ENCODE measurements around the gene SAP25.
"Not testable (repeated sequence)": the region's sequence is repeated elsewhere in the genome, so short reads cannot be mapped to it uniquely, and the experiment has no call there.

Gene SAP25

DNA sequence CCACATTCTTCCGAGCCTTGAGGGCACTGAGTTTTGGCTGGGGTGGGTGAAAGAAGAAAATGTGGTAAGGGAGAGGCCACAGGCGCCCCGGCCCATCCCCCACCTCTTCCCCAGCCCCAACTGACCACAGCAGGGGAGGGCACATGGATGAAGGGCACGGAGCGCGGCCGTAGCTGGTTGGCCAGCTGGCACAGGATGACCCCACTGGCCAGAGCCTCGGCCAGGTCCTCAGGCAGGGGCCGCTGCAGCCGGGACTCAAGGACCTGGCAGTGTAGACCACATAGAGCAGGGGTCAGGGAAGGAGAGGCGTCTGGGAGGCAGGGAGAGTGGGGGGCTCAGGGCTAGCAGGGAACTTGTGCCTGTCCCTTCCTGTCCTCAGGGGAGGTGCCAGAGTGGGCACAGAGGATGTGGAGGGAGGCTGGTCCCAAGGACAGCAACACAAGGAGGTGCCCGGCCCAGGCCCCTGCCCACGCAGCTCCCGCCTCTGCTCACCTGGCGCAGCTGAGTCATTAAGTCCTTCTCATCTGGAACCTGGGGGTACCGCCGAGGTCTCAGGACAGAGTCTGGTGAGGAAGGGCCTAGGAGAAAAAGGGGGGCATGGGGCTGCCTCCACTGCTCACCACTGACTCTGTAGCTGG lies 2.2 kb upstream of the SAP25 start:
- no peak for DNase-seq (ENCODE audit: low spot score)

DNA sequence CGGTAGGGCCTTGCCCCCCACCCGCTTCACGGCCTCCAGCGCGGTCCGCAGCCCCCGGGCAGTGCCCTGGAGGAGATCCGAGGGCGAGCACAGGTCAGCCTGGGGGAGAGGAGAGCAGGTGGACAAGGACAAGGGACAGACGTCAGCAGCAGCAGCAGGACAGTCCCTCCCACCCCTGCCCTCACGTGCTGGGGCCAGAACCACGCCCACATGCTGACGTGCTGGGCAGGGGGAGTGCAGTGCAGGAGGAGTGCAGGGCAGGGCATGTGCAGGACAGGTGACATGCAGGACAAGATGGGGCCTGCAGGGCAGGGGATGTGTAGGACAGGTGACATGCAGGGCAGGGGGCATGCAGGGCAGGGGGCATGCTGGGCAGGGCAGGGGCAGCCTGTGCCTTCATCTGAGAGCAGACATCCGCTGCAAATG lies 1.5 kb upstream of the SAP25 start:
- DNase-seq (ENCODE audit: low spot score): no peak

DNA sequence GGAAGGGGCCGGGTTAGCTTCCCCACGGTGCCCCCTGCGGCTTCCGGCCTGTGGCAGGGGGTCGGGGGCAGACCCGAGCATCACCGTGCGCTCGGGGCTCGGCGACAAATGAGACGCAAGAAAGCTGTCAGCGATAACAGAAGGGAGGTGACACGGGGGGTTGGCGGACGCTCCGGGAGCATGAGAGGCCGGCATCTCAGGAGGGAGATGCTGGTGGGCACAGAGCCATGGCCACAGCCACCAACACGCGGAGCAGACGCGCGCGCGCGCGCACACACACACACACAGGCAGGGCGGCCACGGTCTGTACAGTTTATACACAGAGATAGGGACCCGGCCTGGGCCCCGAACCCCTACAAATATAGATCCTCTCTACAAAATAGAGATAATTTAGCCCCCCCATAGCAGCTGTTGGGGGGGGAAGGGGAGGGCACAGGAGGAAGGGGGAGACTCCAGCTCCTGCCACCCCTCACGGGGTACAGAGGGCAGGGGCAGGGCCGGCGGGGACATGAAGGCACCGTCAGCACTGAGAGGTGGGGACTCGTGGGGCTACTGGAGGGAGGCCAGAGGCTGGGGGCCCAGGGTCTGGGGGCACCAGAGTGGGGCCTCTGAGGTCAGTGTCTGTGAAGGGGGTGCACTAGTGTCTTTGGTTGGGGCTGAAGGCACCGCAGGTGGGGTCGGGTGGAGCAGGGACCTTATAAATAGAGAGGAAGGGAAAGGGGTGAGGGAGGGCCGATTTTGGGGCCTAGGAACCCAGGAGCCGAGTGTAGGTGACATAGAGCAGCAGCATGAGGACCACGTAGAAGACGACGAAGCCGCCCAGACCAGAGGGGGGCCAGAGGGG lies 884 bp upstream of the SAP25 start:
- DNase-seq (ENCODE audit: low spot score): no peak

DNA sequence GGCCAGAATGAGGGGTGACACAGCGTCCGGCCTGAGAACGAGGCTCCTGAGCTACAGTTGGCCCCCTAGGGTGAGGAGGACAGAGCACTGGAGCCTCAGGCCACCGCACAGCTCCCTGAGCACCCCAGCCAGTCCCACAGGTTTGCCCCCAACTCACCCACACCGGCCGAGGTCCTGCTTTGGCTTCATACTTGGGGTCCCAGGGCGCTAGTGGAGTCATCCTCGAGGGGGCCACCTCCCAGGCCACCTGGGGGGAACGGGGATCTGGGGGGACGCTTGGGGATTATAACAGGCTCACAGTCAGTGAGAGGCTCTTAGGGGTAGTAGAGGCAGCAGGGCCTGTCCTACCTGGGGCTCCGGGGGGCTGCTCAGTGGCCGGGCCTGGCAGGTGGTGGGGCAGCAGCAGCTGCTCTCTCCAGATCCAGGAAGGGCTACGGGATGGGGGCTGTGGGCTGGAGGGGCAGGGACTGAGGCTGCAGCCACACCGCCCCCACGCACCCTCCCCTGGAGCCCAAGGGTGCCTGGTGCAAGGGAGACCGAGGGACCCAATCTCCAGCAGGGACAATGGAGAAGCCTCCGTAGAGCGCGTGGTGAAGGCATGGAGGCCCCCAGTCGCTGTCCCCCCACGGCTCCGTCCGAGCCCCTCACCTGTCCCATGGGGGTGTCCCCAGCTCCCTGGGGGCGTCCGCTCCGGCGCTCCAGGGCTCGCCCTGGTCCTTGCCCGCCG lies 588 bp downstream of the SAP25 start:
- no peak for DNase-seq (ENCODE audit: low spot score)

DNA sequence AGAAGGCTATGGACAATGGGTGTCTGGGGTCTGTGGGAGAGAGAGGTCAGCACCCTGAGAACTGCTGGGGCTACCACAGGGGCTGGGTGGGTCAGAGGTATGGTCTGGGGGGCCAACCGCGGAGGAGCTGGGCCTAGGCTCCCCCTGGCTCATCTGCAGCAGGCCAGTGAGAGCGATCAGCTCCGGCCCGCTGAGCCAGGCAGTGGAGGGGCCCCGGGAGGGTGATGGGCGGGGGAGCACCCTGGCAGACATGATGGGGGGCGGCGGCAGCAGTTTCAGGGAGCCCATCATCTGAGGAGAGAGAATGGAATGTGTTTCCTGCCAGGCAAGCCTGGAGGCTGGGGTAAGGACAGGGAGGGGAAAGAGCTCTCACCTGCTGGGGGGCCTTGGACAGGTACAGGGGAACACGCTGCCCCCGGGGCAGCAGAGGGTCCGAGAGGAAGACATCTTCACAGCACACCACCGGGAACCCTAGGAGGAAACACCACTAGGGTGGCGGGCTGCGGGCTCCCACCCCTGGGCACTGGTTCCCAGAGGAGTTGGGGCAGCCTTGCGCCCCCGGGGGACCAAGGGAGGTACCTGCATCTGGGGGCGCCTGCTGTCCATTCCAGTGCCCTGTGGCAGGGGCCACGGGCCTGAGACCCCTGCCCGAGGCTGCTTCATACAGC lies 1.3 kb downstream of the SAP25 start:
- DNase-seq (ENCODE audit: low spot score): no peak

DNA sequence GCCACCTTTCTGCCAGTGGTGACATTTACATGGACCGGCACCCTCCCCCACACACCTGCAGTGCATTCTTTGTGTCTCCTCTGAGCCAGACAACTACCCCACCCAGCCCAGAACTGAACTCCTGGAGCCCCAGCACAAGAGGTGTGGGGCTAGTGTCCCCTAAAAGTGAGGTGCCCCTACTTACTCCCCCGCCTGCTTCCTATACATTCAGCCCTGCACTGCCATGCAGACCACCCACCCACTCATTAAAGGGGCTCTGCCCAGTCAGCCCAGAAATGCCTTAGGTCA lies 1.9 kb downstream of the SAP25 start:
- DNase-seq (ENCODE audit: low spot score): no peak

DNA sequence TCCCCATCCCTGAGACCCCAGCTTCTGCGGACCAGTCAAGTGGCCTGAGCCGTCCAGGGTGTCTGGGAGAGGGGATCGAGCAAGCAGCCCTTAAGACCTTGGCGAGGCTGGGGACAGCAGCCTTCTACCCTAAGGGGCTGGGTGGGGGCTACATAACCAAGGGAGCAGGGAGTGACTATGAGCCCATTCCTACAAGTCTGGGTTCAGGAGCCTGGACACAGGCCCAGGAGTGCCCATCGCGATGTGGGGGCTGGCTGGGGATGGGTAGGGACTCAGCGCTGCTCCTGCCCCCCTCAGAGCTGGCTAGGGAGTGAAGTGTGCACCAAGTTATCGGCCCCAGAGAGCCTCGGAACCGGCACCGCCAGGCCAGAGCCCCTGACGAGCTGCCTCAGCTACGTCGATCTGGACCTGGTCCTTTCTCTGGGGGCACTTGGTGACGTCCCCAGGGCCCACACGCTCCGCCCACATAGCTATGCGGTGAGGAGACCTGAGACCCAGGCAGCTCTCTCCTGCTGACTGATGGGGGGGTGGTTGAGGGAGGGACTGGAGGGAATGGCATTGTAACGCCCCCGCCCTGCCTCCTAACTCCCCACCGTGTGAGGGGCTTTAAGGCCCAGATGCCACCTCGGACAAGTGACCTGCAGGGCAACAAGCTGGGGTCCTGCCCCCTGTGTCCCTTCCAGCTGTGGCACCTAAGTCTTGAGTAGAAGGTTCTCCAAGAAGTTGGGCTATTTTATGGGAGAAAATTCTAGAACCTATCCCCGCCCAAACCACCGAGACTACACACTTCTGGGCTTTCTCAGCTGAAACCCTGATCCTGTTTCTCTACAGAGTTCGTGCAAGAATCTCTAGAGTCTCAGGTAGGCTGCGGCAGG lies 2.5 kb downstream of the SAP25 start:
- no peak for DNase-seq (ENCODE audit: low spot score)

DNA sequence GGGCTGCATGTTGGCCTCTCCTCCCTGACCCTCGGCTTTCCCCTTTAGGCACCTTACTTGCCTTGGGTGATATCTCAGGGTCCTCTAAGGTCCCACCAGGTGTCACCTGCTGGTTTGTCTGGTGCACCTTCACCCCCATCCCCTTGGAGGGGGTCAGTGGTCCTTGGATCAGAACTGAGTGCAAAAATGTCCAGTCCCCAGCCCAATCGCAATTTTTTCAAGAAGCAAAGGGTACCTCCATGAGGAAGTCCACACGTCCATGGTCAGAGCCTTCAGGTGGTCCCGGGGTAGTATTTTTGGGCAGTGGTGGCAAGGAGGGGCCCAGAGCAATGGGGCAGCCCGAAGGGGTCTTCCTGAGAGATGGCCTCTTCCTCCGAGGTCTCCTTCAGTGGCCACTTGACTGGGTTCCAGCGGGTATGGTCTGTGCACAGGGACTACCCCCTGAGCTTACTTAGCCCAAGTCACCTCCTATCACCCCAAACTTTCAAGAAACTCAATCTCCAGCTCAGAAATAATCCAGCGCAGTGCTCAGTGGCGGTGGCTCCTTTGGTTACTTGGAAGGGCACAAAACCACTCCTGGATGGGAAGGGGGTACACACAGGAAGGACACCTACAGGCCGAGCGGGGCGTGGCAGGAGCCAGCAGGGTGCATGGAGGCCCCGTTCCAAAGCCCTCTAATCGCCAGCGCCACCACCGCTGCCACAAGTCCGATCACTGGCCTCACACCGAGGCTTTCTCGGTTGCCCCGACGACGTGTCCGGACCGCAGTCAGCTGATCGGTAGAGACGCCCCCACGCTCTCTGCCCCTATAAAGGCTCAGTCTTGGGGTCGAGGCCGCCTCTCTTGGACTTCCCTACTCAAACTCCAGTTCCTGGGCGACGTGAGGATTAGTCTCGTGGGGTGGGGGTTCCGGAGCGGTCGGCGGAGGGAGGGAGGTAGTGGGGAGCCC lies 4.5 kb downstream of the SAP25 start:
- peak; percentile 74 for DNase-seq (ENCODE audit: low spot score)

DNA sequence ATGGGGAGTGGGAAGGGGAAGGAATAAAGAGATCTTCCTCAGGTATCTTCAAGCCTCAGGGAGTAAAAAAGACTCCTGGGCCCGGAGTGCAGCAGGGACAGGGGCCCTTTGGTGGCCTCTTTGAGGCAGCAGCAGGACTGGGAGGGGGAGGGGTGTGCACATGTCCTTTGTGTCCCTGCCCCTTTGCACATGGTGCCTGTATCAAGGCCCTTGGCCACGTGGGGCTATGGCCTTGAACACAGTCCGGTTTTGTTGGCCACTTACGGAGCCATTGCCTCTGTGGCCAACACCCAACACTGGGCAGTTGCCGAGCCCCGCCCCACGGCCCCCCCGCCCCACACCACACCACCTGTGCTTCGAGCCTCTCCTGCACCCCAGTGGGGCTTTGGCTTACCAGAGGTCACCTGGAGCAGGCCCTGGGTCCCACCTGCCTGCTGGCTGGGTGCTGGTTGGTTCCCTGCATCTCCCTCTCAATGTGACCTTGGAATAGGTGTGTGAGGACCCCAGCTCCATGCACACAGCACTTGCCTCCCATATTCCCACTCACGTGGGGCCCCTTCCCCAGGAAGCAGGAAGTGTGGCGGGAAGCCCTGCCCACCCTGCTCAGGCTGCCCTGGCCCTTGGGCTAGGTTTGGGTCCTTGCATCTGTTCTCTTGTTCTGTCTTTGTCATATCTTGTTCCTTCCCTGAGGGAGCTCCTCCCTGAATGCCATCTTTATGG lies 5.4 kb downstream of the SAP25 start:
- no peak for DNase-seq (ENCODE audit: low spot score)

DNA sequence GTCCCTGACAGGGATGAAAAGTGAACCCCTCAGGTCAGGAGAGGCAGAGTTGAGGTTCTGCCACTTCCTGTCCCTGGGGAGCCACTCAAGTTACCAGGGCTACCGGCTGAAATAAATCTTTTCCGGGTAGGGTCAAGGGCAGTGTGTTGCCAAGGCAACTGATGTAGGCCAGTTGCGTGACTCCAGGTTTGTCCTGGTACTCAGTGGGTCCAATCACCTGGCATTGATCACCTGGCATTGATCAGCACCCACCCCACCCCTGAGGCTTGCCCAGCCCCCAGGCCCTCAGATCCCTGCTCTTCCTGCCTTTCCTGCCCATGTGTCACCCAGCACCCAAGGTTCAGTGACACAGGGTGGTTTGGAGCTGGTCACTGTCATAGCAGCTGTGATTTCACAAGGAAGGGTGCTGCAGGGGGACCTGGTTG lies 5.9 kb downstream of the SAP25 start:
- DNase-seq (ENCODE audit: low spot score): no peak

DNA sequence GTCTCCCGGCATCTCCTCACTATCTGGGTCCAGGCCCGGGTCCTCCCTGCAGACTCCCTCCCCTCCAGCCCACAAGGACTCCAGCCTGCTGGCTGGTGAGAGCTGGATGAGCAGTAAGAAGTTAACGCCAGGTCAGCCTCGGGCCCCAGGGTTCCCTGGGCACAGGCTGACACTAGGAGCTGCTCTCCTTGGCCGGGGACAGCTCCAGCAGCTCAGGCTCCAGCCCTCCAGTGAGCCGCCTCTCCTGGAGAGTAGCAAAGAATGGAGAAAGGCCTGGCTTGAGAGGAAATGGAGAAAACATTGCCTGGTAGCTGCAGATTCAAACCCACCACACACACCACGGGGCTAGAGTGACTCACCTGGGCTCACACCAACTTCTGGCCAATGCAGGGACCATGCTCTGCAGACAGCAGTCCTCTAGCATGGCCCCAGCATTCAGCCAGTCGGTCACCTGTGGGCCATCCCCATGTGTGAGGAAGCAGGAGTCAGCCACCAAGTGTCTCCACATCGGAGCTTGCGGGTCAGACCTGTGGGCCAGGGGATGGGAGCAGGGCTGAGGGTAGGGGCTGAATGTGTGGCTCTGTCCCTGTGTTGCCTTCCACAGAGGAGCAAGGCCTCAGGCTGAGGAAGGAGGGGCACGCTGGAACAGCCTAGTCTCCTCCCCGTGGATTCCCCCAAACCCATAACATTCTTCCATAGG lies 6.5 kb downstream of the SAP25 start:
- DNase-seq (ENCODE audit: low spot score): no peak

DNA sequence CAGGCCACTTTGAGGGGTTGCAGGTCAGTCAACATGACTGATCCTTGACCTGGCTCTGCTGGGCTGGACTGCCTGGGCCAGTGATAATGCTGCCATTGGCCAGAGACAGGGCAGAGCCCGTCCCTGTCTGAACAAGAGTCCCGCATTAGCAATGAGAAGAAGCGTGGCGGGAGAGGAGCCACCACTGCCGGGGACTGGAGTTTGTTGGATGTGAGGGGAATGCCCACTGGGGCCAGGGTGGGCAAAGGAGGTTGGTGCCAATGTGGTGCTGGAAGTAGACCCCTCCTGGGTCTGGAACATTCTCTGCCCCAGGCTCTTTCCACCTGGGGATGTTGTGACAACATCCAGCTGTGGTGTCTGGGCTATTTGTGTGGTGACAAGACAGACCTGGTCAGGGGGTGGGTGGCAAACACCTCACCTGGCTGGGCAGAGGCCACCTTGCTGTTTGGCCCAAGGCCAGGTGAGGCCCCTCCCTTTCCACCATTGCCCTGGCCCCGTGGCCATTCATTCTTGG lies 7.6 kb downstream of the SAP25 start:
- DNase-seq (ENCODE audit: low spot score): no peak

DNA sequence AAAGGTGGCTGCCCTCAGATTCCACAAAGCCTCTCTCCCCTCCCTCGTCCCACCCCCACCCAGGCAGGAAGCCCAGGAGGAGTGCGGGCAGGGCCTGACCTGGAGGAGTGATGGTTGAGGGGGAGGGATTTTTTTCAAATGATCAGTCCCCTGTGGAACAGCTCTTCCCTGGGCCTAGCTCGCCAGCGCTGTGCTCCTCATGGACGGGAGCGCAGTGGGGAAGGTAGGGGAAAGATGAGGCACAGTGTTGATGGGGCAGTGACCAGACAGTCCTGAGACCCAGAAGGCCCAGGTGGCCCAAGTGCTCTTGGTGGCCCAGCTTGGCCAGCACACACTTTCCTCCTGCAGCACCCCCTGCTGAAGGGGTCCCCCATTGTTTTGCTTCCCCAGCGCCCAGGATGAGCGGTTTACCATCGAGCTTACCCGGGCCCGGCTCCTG lies 8.5 kb downstream of the SAP25 start:
- DNase-seq (ENCODE audit: low spot score): no peak

DNA sequence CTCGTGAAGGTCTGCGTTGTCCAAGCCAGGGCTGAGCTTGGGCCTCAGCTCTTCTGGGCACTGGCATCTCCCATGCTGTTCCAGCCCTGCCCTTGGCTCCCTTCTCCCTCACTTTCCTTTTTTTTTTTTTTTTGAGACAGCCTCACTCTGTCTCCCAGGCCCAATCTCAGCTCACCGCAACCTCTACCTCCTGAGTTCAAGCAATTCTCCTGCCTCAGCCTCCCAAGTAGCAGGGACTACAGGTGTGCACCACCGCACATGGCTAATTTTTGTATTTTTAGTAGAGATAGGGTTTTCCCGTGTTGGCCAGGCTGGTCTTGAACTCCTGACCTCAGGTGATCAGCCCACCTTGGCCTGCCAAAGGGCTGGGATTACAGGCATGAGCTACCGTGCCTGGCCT lies 9.3 kb downstream of the SAP25 start:
- DNase-seq (ENCODE audit: low spot score): not testable (repeated sequence)

DNA sequence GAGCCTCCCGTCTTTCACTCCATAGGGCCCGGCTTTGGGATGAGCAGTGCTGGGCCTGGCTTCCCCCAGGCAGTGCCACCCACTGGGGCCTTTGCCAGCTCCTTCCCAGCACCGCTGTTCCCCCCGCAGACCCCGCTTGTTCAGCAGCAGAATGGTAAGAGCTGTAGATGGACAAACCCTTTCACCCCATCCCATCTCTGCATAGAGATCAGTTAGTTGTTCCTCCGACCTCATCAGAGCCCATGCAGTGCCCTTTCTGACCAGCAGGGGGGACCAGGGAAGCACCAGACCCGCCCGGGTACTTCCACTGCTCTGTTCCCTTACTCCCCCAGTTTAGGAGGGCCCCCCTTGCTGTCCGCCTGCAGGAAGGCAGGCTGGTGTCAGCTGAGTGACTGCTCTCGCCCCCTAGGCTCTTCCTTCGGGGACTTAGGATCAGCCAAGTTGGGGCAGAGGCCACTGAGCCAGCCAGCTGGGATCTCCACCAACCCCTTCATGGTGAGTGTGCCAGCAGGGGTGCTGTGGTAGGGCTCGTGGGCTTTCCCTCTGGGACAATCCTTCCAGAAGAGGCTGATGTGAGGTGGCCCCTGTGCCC lies 9.8 kb downstream of the SAP25 start:
- no peak for DNase-seq (ENCODE audit: low spot score)

DNA sequence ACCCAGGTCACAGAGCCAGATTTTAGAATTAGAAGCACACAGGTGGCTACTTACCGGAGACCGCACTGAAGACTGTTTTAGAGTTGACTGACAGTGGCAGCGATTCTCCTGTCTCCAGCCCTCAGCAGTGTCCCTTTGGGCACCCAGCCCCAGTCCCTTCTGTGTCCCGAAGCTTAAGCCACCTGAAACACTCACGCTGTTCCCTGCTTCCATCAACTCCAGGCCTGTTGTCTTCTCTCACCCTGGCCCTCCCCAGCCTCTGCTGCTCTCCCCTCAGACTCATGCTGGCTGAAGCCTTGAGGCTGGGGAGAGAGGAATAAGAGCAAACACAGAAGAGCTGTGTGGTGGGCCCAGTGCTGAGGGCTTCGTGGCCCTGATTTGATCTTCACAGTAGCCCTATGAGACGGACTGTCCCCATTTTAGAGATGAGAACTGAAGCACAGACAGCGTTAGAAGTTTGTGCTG lies 10.6 kb downstream of the SAP25 start:
- DNase-seq (ENCODE audit: low spot score): no peak

DNA sequence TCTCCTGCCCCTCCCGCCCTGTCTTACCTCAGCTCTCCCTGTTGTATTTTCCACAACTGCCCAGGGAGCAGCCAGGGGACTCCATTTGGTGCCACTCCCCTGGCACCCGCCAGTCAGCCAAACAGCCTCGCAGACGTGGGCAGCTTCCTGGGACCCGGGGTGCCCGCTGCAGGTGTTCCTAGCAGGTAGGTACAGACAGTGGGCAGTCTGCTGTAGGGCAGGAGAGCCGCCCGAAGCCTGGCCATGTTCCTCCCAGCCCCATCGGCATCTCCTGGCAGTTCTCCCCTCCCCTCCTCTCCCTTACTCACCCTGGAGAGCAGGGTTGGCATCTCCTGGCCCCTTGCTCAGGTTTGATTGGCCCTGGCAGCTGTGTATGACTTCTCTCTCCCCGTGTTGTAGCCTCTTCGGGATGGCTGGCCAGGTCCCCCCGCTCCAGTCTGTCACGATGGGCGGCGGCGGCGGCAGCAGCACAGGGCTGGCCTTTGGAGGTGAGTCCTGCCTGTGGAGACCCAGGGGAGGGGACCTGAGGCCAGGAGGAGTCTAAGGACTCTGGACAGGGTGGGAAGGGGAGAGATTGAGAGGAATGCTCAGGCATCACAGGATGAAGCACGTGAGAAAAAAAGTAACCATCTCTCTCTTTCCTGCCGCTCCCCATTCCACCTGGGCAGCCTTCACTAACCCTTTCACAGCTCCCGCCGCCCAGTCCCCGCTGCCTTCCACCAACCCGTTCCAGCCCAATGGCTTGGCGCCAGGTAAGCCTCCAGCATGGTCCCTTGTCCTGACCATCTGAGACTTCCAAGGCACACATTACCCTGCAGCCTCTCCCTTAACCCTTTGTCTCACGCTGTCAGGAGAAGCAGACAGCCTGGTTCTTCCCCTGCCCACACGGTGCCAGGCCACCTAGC lies 11.3 kb downstream of the SAP25 start:
- DNase-seq (ENCODE audit: low spot score): no peak
